ENCODE measurements around the gene SRP54. TPM values are rescaled to one million over a fixed set of nuclear protein-coding genes. Genes with fewer than 3 reads are reported as not detected.
"Not testable (repeated sequence)": the region's sequence is repeated elsewhere in the genome, so short reads cannot be mapped to it uniquely, and the experiment has no call there.

Gene SRP54
- 10 to 100 TPM; 70.1 to 72.5 (median 72.2) TPM for polyA plus RNA-seq (ENCODE audit: insufficient read length in 3 of 3)

- DNase-seq (ENCODE audit: low read depth in 3 of 3, low spot score in 2 of 3) = peak; percentile 93 to 95 (median 93)
Measured at GRCh38 chr14:34982421-34983147, at the start of gene SRP54. SRP54 (plus strand) TSS chr14:34982992; CDS start chr14:34996710, 13,718 bp downstream.

DNA sequence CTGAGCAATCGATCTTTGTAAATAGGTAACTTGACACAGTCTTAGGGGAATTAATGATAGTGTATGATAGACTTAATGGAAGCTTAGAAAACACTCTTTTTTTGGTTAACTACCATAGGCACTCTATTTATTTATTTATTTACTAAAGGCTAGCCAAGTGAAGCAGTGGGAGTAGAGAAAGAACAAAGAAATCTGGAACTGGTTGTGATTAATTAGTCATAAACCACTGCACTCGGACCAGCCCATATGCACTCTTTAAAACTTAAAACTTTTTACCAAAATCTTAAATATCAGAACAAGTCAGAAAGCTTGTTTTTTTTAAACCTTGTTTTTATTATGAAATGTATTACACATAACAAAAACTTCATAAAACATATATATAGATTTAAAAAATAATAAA lies 49.5 kb upstream of the SRP54 start:
- no peak for DNase-seq (ENCODE audit: low read depth in 3 of 3, low spot score in 2 of 3)

- DNase-seq (ENCODE audit: low read depth in 3 of 3, low spot score in 2 of 3) = no peak
Measured at GRCh38 chr14:34935488-34935887, 47.3 kb upstream of the SRP54 start.

DNA sequence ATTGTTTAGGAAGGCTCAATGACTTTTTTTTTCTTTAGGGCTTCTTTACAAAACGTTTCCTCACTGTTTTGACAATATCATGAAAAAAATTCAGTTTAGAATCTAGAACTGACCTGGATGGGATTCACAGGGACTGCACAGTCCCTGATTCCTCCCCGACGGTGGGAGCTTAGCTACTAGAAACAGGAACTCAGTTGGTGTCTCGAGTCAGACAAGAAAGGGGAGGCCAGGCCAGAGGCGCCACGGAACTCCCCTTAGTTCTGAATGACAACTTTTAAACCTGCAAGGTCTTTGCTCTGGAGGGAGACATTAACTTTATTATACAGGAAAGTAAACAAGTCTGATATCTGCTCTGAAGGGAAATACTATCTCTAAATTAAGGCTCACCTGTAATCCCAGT lies 45.4 kb upstream of the SRP54 start:
- DNase-seq (ENCODE audit: low read depth in 3 of 3, low spot score in 2 of 3) = no peak

- DNase-seq (ENCODE audit: low read depth in 3 of 3, low spot score in 2 of 3) = no peak
Measured at GRCh38 chr14:34937876-34938275, 44.9 kb upstream of the SRP54 start.

DNA sequence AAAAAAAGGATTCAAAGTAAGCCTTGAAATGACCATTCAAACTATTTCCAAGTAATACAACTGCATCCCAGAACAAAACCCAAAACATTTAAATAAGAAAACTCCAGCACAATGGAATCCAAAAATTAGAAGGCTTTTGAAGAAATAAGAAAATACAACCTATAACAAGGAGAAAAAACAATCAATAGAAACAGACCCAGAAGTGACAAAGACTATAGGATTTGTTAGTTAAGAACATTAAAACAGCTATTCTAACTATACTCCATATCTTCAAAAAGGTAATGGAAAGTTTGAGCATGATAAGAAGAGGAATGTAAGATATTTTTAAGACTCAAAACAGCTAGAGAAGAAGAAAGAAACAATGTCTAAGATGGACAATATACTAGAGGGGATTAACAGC lies 39.3 kb upstream of the SRP54 start:
- DNase-seq (ENCODE audit: low read depth in 3 of 3, low spot score in 2 of 3) = no peak

DNA sequence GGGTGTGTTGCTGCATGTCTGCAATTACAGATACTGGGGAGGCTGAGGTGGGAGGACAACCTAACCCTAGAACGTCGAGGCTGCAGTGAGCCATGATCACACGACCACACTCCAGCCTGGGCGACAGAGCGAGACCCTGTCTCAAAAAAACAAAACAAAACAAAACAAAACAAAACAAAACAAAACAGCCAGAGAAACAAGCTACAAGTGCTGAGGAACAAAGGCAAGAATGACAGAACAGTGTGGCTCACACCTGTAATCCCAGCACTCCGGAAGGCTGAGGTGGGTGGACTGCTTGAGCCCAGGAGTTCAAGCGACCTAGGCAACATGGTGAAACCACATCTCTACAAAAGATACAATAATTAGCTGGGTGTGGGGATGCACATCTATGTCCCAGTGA lies 38.0 kb upstream of the SRP54 start:
- DNase-seq (ENCODE audit: low read depth in 3 of 3, low spot score in 2 of 3) = no peak

GRCh38 chr14:34946699-34947098 lies 36.1 kb upstream of the SRP54 start:
- DNase-seq (ENCODE audit: low read depth in 3 of 3, low spot score in 2 of 3) = no peak

- no peak for DNase-seq (ENCODE audit: low read depth in 3 of 3, low spot score in 2 of 3)
Measured at GRCh38 chr14:34951286-34951685, 31.5 kb upstream of the SRP54 start.

DNA sequence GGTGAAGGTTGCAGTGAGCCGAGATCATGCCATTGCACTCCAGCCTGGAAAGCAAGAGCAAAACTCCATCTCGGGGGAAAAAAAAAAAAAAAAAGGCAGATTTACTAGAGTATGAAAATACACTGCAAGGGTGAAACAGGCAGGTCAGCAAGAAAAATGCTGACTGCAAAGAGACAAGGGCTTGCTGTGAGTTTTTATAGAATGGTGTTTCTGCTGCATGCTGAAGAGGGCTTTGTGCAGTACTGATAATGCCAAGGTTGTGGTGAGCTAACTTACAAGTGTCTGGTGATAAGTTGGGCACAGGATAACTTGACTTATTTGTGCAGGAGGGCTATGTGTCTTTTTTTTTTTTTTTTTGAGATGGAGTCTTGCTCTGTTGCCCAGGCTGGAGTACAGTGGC lies 25.9 kb upstream of the SRP54 start:
- DNase-seq (ENCODE audit: low read depth in 3 of 3, low spot score in 2 of 3) = no peak

- no peak for DNase-seq (ENCODE audit: low read depth in 3 of 3, low spot score in 2 of 3)
Measured at GRCh38 chr14:34957771-34958286, 25.0 kb upstream of the SRP54 start.

DNA sequence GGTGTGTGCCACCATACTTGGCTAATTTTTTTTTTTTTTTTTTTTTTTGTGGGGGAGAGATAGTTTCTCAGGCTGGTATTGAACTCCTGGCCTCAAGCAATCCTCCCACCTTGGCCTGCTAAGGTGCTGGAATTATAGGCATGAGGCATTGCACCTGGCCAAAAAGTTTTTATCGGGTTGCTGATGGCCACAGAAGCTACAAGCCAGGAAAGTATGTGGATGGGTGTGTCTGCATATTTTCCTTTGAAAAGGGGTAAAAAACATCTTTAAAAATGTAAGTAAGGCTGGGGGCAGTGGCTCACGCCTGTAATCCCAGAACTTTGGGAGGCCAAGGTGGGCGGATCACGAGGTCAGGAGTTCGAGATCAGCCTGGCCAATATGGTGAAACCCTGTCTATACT lies 20.7 kb upstream of the SRP54 start:
- not testable (repeated sequence) for DNase-seq (ENCODE audit: low read depth in 3 of 3, low spot score in 2 of 3)

DNA sequence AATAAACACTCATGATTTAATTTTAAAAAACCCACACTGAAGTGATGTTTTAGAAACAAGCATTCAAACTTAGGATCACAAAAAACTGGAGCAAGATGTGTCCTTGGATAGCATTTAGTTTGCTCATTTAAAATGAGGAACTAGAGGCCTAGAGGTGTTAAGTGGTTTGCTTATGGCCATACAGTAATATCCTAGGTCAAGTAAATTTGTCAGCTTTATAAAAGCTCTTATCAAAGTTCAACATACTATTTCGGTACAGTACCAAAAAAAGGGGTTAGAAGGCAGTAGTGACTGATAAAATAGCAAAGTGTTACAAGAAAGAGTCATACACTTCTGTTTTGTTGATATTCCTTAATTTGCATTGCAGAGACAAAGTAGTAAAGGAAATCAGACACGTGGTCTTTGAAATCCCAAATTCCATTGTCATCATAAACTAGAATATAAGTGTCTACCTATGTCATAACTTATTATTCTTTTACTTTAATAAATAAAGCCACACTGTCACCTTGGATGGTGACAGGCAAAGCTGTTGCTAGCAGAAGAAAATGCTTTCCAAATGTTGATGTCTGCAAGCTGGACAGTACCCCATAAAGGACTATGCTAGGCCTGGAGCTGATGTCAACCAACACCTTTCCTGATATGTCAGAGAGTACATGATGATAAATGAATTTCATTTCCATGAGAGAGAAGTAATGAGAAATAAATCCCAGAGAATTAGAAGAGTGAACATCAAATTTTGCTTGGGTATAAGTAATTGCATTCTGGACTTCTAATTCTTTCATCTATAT lies 17.6 kb upstream of the SRP54 start:
- no peak for DNase-seq (ENCODE audit: low read depth in 3 of 3, low spot score in 2 of 3)

GRCh38 chr14:34965912-34966311 lies 16.9 kb upstream of the SRP54 start:
- DNase-seq (ENCODE audit: low read depth in 3 of 3, low spot score in 2 of 3) = no peak

GRCh38 chr14:34966413-34966812 lies 16.4 kb upstream of the SRP54 start:
- no peak for DNase-seq (ENCODE audit: low read depth in 3 of 3, low spot score in 2 of 3)

GRCh38 chr14:34970665-34971064 lies 12.1 kb upstream of the SRP54 start:
- no peak for DNase-seq (ENCODE audit: low read depth in 3 of 3, low spot score in 2 of 3)

DNA sequence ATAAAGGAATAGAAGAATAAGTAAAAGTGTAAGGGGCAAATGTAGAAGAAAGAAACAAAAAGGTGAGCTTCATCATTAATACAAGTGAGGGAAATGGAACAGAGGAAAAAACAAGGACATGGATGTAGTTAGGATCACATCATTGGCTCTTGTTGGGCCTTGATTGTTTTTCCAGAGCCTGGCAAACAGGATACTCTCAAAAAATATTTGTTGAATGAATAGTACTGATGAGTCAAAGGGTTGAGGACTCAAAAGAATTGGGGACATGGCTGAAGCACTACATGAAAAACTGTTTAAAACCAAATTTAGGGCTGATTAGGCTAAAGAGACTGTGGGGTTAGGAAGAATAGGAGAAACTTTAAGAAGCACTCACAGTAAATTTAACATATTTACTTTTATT lies 11.4 kb upstream of the SRP54 start:
- no peak for DNase-seq (ENCODE audit: low read depth in 3 of 3, low spot score in 2 of 3)

GRCh38 chr14:34971801-34972200 lies 11.0 kb upstream of the SRP54 start:
- no peak for DNase-seq (ENCODE audit: low read depth in 3 of 3, low spot score in 2 of 3)

GRCh38 chr14:34978444-34978843 lies 4.3 kb upstream of the SRP54 start:
- DNase-seq (ENCODE audit: low read depth in 3 of 3, low spot score in 2 of 3) = no peak

- DNase-seq (ENCODE audit: low read depth in 3 of 3, low spot score in 2 of 3) = no peak
Measured at GRCh38 chr14:34980337-34980900, 2.4 kb upstream of the SRP54 start.

DNA sequence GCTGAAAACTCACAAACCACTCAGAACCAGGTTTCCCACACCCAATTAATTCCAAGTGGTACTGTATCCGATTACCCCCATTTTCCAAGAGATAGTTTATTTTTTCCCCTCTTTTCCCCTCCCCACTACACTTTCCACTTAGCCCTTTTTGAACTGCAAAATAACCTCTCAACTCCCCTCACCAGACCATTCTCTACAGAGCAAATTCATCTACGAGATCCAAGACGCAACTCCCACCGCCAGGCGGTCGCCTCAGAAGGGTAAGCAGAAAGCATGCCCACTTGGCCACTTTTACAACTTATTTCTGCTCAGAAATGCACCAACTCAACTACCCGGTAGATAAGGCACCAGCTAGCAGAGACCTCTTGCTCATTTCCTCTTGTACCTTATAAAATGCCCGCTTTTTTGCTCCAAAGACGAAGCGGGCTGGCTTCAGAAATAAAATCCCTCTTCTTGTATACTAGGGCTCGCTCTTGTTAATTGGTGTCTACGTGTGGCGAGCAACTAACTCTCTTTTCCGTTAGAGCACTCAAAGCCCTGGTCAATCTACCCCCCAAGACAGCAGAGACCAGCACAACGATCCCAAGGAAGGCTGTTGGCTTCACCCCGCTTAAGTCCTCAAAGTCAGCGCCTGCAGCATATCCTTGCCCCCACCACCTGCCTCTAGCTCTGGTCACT lies 910 bp upstream of the SRP54 start:
- DNase-seq (ENCODE audit: low read depth in 3 of 3, low spot score in 2 of 3) = peak in 1 of 3 donors; percentile 19
